ENCODE measurements around the gene ZFHX2.

DNA sequence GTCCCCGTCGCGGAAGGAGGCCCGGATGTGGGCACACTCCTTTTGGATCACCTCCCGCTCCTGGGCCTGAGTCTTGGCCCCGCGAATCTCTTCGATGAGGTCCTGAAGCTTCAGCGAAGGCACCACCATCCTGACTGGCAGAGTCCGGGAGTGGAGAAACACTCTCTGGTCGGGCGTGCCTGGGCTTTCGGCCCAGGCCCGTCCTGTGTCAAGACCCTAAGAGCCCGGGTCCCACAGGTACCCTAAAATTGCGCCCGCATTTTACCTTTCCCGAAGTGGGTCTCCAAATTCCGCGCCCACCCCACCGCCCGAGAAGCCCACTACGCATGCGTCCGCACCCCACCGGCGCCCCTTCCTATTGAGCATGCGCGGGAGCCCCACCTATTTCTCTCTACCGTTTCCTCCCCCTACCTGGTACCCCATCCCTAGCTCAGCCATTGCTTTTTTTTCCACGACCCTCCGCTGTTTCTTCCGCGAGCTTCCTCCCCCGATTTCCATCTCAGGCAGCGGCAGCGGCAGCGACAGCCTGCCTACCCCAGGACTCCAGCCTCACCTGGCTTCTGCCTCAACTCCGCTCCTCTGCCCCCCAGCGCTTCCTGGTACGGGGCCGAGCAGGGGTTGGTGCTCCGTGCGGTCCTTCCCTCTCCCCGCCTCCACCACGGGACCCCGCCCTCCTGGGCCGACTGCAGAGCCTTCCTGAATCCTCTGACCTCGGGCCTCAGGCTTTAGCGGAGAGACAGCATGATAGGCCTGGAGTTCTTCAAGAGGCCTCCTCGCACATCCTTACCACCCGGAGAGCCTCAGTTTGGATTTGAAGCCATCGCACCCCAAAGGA is 15.8 kb upstream of the ZFHX2 start, which contains the start of gene AP1G2:
- no peak for TF ChIP-seq CTCF (conservative IDR thresholded peaks at IDR 0.05; ENCODE audit: low read depth, low read length)
- no peak for TF ChIP-seq POLR2A (IDR thresholded peaks at IDR 0.05; ENCODE audit: low read depth, low read length)
- no peak for TF ChIP-seq CHD1 (IDR thresholded peaks at IDR 0.05; ENCODE audit: low read depth, low read length)
- TF ChIP-seq, protein P1, sequence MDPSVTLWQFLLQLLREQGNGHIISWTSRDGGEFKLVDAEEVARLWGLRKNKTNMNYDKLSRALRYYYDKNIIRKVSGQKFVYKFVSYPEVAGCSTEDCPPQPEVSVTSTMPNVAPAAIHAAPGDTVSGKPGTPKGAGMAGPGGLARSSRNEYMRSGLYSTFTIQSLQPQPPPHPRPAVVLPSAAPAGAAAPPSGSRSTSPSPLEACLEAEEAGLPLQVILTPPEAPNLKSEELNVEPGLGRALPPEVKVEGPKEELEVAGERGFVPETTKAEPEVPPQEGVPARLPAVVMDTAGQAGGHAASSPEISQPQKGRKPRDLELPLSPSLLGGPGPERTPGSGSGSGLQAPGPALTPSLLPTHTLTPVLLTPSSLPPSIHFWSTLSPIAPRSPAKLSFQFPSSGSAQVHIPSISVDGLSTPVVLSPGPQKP (IDR thresholded peaks at IDR 0.05; ENCODE audit: borderline replicate concordance, low read depth, low read length): no peak
- TF ChIP-seq RFX5 (IDR thresholded peaks at IDR 0.05; ENCODE audit: low read depth, low read length): no peak
- TF ChIP-seq CEBPB (IDR thresholded peaks at IDR 0.05; ENCODE audit: low read depth, low read length): no peak
- no peak for TF ChIP-seq RCOR1 (IDR thresholded peaks at IDR 0.05; ENCODE audit: insufficient replicate concordance, low read length)
